NCI-H1105 treated with DMSO at 0.1 percent for 48 hours (cell line): Measurements from ENCODE around the gene DHX58.

Source experiments
- DNase-seq: peaks from one replicate; lab custom pipeline; 2025; lab: John Stamatoyannopoulos, UW

The DHX58 gene

DNA sequence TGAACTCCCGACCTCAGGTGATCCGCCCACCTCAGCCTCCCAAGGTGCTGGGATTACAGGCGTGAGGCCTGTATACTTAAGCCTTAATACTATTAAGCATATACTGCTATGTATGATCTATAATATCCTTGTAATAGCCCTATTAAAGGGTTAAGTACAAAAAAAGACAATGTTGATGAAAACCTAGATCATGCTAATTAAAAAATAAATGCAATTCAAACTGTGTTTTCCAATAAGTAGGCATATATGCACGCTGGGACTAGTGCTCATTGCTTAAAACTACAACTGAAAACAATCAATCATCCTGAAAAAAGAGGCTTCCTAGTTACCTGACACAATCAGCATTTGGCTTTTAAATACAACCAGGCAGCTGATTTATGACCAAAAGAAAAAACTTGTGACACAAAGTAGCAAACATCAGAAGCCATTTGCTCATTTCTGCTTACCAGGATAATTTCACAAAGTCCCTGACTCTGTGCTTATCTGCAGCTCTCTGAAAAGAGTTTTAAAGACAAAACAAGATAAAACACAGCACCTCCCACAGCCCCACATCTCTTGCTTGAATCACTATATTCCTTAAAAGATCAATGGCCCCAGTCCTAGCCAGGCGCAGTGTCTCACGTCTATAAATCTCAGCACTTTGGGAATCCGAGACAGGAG, 25.3 kb downstream of the DHX58 start:
- DNase-seq: no peak

DNA sequence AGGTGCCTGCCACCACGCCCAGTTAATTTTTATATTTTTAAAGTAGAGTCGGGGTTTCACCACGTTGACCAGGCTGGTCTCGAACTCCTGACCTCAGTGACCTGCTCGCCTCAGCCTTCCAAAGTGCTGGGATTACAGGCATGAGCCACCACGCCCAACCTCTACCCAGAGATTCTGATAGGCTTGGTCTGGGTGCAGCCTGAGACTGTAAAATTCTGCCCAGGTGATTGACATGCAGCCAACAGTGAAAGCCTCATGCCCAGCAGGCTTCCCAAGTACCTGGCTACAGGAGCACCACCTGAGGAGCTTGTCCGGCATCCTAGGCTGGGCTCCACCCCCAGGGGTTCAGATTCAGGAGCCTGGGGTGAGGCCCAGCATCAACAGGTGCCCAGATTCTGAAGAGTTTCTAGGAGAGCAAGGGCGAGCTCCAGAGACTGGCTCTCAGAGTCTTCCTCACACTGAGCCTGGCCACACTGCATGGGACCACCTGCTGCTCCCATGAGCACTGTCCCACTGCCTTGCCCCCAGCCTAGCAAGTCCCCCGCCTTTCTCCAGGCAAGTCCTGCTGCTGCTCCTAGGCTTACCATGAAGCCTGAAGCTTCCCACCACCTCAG, 30.9 kb downstream of the DHX58 start:
- no peak for DNase-seq

DNA sequence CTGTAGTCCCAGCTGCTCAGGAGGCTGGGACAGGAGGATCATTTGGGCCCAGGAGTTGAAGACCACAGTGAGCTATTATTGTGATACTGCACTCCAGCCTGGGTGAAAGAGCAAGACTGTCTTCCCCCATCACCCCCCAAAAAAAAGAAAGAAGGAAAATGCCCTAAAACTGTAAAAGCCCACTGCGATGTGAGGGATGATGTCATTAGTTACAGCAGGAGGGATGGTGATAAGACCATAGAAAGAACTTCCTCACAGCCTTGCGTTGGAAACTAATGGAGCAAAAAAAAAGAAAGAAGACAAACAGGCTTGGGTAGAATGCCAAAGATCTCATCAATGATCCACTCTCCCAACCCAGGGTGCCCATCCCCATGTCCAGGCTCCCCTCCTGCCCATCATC, 33.0 kb downstream of the DHX58 start:
- DNase-seq: no peak

DNA sequence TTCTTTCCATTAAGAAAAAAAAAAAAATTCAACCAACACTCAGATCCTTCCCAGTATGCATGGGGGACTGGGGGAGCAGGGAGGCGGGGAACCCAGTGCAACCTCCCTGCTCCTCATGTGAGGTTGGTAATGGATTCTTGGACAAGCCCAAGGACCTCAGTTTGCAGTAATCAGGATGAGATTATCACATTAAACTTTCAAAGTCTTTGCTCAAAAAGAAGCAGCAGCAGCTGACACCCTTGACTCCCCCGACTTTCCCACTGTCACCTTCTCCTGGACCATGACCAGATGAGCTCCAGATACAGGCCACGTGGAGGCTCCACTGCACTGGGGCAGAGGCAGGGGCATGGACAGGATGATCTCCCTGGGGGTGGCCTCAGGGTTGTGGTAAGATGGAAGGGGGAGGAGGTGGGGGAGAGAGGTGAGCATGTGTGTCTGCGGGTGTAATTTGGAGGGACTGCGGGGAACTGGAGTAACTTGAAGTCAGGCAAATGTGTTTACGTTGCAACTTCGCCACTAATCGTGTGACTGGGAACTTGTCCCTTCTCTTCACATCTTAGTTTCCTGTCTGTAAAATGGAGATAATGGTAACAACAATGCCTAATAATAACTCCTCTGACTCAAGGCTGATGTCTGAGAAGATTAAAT, 34.0 kb downstream of the DHX58 start:
- DNase-seq: no peak

DNA sequence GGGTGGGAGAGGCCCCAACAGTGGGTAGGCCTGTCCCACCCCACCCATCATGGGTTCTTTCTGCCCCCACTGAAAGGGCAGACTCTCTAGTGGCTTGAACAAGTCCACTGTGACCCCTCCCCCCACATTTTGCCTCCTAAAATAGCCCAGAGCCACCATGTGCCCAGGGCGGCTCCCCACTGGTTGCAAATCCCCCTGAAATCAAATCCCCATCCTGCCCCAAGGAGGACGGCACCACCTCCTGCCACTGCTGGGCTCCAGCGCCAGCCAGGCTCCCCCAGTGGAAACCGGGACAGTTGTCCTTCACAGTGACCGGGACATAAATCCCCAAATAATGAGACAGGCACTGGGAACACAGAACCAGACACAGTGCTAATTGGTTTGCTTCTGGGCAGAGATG, 34.8 kb downstream of the DHX58 start:
- DNase-seq: no peak

DNA sequence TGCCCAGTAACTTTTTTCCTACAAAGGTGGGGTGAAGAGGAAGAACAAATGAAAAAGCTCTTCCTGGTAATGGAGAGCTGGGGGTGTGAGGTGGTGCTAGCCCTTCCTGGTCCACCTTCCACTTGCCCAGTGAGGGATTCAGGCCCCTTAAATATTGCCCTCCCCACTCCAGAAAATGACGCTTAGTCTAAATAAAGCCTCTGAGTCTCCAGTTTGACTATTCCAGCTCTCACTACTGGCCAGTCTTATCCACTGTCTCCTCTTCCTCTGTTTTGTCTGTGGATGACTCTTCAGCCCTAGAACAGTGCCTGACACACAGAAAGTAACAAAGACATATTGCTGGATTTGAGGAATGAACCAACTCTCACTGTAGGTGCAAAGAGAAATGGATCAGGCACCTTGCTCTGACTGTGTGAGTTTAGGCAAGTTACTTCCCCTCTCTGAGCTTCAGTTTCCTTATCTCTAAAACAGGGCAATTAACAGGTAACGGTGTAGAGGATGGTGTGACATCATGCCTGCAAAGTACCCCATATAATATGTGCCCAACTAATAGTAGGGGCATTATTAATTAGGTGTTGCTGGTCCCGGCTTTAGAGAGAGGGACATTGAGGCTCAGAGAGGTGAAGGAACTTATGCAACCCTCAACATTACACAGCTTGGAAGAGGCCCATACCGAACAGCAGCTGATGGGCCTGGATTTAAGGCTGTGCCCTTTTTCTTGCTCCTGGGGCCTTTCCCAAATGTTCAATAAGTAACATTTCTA, 35.5 kb downstream of the DHX58 start:
- no peak for DNase-seq

DNA sequence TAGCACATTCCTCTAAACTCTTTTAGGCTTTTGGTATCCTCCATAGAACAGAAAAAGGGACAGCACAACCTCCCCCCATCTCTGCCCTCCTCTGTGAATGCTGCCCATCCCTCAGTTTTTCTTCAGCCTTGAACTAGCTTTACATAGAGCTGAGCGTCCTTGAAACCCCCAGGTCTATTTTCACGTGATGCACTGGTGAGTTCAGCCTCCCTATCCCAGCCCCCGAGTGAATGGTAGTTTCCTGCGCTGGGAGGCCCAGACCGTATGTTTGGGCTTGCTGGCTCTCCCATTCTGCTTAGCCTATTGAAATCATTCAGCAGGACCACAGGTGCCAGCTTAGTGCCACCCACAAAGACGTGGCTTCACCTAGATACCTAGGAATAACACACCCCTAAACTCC, 36.7 kb downstream of the DHX58 start:
- DNase-seq: no peak

DNA sequence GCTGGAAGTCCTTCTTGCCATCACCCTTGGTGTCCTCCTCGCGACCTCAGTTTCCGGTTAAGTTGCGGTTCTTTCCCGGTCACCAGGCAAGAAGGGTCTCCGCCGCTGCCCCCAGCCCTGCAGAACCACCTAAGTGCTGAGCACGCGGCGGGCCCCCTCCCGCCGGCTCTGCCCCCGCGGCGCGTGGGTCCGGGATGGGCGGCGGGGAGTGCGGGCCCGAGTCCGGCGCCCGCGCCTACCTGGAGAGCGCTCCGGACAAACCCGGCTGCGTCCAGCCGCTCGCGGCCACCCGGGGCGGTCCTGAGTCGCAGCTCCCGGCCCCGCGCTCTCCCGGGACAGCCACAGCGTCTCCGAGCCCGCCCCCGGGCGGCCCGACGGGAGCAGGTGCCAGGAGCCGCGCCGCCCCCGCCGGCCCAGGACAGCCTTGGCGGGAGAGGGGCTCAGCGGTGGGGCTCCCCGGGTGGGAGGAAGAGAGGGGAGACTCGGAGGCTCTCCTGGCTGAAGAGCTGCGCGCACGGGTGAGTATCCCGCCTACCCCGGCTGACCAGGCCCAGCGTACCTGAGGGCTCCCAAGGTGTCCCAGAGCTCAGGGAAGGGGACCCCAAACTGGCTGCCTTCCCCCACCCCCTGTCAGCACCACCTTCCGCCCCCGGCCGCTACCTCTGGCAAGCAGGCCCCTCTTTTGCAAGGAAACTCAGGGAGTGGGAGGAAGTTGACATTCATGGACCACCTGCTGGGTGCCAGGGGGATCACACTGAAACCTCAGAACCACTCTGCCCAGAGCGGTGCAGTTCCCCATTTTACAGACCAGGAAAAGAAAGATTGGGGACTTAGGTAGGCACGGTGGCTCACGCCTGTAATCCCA, 40.0 kb downstream of the DHX58 start:
- no peak for DNase-seq

DNA sequence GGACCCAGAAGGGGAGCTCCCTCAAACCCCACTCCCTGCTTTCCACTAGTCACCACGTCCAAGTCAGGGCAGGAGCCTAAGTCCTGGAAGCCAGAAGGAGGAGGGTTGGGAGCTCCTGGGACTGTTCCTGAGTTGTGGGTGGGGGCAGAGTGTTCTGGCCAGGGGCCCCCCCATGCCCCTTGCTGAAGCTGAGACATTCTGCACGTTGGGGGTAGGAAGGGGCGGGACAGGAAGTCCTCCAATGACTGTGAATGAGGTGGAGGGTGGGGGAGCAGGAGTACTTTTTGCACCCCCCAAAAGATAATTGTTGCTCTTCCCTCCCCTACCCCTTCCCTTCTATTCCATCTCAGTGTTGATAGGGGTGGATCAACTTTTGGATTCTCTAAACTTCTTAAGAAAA, 40.7 kb downstream of the DHX58 start:
- DNase-seq: no peak

DNA sequence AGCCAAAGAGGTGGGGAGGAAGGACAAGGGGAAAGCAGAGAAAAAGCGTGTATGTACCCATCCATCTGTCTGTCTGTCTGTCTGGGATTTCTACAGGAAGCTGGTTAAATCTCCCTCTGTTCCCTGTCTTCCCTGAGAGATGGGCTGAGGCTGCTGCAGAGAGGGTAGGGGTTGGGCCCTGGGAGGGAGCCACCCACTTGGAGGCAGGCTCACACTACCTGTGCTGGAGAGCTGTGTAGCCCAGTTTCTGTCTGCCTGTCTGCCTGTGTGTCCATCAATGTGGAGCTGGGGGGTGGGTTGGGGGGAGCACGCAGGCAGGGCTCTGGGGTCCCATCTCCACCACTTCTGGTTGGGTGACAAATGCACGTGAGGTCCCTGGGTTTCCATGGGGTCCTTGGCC, 43.5 kb downstream of the DHX58 start:
- no peak for DNase-seq

DNA sequence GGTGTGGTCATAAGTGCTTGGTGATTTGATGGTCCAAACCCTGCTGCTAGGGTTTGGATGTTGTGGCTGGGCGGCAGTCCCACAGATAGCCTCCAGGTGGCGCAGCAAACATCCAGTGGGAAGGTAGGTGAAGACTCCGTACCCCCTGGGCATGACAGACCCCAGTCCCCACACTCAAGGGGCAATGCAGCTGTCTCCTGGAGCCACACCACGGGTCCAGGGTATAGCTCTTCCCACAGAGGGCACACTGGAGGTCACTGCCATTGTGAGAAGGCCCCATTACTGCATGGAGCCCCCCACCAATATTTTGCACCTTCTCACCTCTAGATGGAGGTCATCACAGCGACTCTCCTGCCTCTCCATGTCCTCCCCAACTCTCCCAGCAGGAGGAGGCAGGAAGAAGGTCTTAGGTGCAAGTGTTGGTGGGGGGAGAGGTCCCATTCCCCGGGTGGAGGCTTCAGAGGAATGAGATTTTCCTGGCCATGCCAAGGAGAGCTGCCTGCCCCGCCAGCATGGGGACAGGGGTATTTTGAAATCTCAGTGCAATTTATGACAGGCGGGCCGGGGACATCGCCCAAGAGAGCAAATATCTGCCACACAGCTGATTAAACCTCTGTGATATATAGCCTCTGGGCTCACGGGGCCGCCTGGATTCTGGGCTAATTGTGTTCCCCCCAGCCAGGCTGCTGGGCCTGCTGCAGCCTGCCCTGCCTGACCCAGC, 45.0 kb downstream of the DHX58 start:
- DNase-seq: peak; percentile 19

DNA sequence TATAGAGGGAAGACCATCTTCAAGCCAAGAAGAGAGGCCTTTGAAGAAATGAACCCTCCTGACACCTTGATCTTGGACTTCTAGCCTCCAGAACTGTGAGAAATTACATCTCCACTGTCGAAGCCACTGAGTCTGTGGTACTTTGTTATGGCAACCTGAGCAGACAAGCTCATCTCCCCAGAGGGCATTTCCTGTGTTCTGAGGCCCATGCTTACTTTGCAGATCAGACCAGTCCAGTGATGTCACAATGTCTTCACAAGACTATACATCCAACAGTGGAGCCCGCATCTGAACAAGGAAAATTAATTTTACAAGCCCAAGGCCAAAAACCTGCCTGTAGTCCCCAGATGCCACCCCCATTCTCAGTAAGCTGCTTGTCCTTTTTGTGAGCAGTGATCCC, 47.3 kb downstream of the DHX58 start:
- DNase-seq: no peak

DNA sequence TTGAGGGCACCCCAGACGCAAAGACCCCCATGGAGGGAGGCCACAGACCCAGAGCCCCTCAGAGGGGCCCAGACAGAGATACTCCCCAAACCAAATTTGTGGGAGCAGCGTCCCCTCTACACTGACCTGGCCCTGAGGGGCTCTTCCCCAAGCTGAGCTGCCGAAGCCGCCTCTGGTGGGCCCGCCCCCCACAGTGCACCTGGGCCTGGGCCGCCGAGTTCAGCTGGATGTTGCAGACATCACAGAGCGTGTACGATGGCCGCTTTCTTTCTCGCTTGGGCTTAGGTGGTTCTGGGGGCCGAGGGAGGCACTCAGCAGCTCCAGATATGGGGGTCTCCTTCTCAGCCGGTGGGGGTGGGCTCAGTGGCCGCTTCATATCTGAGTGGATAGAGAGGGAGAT, 49.8 kb downstream of the DHX58 start:
- DNase-seq: no peak

DNA sequence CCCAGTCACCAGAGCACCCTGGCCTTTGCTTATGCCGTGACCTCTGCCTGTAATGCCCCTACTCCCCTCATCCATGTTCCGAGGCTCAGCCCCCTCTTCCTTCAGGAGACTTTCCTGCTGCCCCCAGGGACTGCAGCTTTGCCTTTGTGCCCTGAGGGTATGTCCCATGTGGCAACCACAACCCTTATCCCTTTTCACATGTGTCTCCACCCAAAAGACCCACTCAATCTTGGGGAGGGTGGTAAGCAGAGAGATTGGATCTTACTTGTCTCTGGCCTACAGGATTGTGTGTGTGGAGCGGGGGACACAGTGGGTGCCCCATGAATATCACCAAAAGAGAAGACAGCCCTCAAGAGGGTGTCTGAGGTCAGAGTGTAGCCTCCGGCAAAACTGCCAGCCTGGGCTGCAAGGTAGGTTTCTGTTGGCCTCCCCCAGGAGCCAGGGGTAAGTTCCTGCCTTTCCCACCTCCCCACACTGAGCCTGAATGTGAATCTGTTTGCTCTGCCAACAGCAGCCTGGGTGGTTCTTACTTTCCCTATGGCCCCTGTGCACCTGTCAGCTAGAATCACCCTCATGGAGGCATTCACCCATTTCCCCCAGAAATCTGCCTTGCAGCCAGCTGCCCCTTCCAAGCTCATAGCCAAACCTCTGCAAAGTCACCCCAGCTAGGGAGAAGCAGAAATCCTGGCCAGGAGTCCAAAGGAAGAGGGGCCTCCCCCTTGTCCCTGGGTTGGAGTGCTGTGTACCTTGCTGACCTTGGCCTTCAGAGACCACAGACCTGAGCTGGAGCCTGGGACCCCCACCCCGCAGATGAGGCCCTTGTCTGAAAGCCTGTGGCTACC, 50.6 kb downstream of the DHX58 start:
- DNase-seq: no peak

DNA sequence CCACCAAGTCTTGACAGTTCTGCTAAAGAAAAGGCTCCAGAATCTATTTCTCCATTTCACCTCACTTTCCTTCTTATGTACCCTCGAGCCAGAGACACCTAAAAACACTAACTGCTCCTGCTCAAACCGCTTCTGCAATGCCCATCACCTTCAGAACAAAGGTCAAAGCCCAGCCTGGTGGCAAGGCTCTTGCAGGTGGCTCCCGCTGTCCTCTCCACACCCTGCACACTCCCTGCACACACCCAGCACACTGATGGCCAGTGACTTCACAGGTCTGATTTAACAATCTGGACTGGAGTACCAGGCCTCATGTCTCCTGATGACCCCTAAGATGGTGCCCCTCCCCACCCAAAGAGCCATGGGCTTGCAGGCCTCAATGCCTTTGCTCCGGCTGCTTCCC, 52.3 kb downstream of the DHX58 start:
- DNase-seq: no peak

DNA sequence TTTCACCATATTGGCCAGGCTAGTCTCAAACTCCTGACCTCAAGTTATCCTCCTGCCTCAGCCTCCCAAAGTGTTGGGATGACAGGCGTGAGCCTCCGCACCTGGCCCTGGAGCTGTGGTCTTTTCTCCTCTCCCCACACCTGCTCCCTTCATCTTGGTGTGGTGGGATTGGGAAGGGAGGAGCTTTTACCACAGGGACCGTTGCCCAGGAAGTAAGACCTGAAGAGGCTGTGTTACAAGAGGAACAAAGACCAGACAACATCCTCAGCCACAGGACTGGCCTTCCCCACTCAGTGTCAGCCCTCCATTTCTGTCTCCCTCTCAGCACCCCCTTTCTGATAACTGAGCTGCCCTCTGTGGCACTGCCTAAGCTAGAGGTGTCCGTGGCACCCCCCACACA, 52.7 kb downstream of the DHX58 start:
- no peak for DNase-seq

DNA sequence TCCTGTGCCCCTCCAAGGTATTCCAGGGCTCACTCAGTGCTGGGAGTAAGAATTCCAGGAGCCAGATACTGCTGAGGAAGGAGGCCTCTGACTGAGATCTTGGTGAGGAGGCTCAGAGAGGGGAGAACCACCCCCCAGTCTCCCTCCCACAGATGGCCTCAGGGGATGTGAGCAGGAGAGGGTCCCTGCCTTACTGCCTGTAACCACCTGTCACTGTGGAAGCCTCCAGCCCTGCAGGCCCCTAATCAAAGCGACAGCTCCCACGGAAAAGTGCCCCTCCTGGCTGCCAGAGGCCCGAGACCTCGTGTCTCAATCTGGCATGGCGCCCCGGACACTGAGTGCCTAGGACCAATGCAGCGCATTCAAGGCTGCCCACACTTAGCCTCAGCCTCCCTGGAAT, 54.5 kb downstream of the DHX58 start:
- DNase-seq: no peak

DNA sequence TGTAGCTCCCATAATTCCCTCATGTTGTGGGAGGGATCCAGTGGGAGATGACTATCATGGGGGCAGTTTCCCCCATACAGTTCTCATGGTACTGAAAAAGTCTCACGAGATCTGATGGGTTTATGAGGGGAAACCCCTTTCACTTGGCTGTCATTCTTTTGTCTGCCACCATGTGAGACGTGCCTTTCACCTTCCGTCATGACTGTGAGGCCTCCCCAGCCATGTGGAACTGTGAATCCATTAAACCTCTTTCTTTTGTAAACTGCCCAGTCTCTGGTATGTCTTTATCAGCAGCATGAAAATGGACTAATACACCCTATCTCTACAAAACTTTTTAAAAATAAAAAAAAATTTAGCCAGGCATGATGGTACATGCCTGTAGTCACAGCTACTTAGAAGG, 55.9 kb downstream of the DHX58 start:
- no peak for DNase-seq

DNA sequence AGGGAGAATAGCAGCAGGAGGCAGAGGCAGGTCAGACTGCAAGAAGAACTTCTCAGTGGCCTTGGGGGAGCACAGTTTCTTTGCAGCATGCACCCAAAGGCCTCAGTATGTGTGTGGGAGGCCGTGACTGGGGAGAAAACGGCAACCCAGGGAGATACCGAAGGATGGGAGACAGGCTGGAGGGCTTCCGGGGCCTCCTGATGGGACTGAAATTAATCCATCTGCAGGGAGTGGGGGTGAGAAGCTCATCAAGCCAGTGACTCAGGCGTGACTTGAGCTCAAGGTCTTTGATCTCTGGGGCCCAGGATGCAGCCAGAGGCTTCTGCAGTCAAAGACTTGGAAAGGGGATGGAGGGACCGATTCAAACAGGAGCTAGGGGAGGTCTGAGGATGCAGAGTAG, 57.0 kb downstream of the DHX58 start:
- DNase-seq: no peak

DNA sequence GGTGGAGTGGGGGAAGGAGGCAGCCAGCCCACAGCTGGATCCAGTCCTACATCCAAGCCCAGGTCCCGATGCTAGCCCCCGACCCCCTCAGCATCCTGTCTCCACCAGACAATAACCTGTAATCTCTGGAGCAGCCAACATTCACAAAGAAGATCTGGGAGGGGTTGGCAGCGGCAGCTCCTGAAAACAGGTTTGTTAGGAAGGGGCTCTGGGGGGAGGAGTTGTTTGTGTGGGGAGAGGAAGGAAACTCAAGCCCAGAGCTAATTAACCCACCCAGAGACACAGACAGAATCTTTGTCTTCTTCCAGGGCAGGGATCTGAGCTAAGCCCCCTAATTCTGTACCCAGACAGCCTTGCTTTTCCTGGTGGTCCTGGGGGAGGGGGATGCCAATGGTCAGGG, 57.5 kb downstream of the DHX58 start:
- DNase-seq: no peak
